Kidney tubule cell (primary cell): Measurements from ENCODE around the gene ARHGAP30.

Experiments
- DNase-seq: peaks from one replicate; pipeline ENCODE4 v3.0.0-alpha.2; 2018; ENCODE audit warnings: low spot score

Gene ARHGAP30

GRCh38 chr1:161069731-161070270, at the start of gene ARHGAP30:
Gene ARHGAP30 (minus strand): TSS chr1:161069891. CDS start chr1:161069624, 267 bp downstream.
- no peak for DNase-seq

- peak; percentile 88 for DNase-seq
Observed at GRCh38 chr1:161117759-161118581, 48.3 kb upstream of the ARHGAP30 start, which contains the start of the genes NIT1 and PFDN2. Gene NIT1 (plus strand): TSS chr1:161118105. CDS start chr1:161118177, 72 bp downstream. Gene PFDN2 (minus strand): TSS chr1:161118037. CDS start chr1:161118026, 11 bp downstream.

- peak; percentile 21 for DNase-seq
Observed at GRCh38 chr1:161115961-161116360, 46.3 kb upstream of the ARHGAP30 start.

GRCh38 chr1:161115132-161115711, 45.5 kb upstream of the ARHGAP30 start:
- peak; percentile 98 for DNase-seq

- no peak for DNase-seq
Observed at GRCh38 chr1:161114556-161114955, 44.9 kb upstream of the ARHGAP30 start.

GRCh38 chr1:161113915-161114314, 44.2 kb upstream of the ARHGAP30 start:
- no peak for DNase-seq

GRCh38 chr1:161111527-161111926, 41.8 kb upstream of the ARHGAP30 start:
- no peak for DNase-seq

GRCh38 chr1:161111117-161111516, 41.4 kb upstream of the ARHGAP30 start:
- DNase-seq, result no peak

- no peak for DNase-seq
Observed at GRCh38 chr1:161106431-161106830, 36.7 kb upstream of the ARHGAP30 start.

- no peak for DNase-seq
Observed at GRCh38 chr1:161100556-161100955, 30.9 kb upstream of the ARHGAP30 start.

- DNase-seq, result peak; percentile 26
Observed at GRCh38 chr1:161099090-161099802, 29.6 kb upstream of the ARHGAP30 start.

GRCh38 chr1:161098210-161099068, 28.7 kb upstream of the ARHGAP30 start, which contains the start of gene KLHDC9:
Gene KLHDC9 (plus strand): TSS chr1:161098361. CDS start chr1:161098536, 175 bp downstream.
- DNase-seq, result peak; percentile 94

- no peak for DNase-seq
Observed at GRCh38 chr1:161096530-161096929, 26.8 kb upstream of the ARHGAP30 start.

- no peak for DNase-seq
Observed at GRCh38 chr1:161096015-161096414, 26.3 kb upstream of the ARHGAP30 start.

- no peak for DNase-seq
Observed at GRCh38 chr1:161095230-161095629, 25.5 kb upstream of the ARHGAP30 start.

GRCh38 chr1:161094481-161094880, 24.8 kb upstream of the ARHGAP30 start:
- no peak for DNase-seq

GRCh38 chr1:161092621-161093028, 22.9 kb upstream of the ARHGAP30 start:
- DNase-seq, result peak; percentile 78

GRCh38 chr1:161091796-161092507, 22.3 kb upstream of the ARHGAP30 start:
- DNase-seq, result peak; percentile 29

GRCh38 chr1:161091093-161091492, 21.4 kb upstream of the ARHGAP30 start:
- DNase-seq, result no peak

GRCh38 chr1:161090617-161091016, 20.9 kb upstream of the ARHGAP30 start:
- no peak for DNase-seq

- DNase-seq, result no peak
Observed at GRCh38 chr1:161089938-161090337, 20.2 kb upstream of the ARHGAP30 start.
